Suppressor macrophage treated with lipopolysaccharide for 4 hours (primary cell): ENCODE measurements around the gene HOXD12.

Experiments
- DNase-seq: peaks from one replicate; pipeline ENCODE4 v3.0.0-alpha.2; 2020

HOXD12 gene

DNA sequence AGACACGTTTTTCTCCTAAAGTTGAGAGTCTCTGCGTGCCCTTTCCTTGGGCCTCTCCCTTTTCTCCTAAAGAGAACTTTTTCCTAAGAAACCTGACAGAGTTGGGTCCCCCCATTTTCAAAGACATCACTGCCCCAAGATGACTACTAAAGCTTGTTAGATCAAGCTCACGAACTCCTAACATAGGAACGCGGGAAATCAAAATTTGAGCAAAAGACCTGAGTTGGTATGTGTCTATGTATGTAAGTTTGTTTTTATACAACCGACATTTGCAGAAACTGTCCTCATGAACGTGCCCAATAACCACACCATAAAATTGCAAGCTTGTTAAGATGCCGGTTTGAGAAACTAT, 5.7 kb upstream of the HOXD12 start:
- no peak for DNase-seq

DNA sequence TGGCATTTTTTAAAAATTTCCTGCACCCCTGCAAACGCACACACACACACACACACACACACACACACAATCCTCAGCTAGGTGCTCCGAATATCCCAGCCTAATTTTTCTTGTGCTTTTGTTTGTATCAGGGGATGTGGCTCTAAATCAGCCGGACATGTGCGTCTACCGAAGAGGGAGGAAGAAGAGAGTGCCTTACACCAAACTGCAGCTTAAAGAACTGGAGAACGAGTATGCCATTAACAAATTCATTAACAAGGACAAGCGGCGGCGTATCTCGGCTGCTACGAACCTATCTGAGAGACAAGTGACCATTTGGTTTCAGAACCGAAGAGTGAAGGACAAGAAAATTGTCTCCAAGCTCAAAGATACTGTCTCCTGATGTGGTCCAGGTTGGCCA, 5.2 kb upstream of the HOXD12 start:
- DNase-seq = no peak

DNA sequence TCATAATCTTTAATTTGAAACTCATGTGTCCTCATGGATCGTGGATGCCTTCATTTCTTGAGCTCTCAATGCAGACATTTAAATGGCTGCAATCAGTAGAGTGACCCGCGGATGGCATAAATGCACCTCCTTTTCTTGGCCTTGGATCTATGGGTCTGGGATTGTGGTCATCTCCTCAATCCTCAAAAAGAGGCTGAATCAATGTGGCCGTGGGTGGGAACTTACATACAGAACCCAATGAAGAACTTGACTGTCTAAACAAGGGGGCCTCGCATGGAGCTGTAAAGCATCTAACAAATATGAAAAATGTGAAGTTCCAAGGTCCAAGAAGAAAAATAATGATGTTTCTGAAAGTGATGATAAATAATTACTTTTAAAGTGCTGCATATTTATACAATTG, 4.2 kb upstream of the HOXD12 start:
- no peak for DNase-seq

DNA sequence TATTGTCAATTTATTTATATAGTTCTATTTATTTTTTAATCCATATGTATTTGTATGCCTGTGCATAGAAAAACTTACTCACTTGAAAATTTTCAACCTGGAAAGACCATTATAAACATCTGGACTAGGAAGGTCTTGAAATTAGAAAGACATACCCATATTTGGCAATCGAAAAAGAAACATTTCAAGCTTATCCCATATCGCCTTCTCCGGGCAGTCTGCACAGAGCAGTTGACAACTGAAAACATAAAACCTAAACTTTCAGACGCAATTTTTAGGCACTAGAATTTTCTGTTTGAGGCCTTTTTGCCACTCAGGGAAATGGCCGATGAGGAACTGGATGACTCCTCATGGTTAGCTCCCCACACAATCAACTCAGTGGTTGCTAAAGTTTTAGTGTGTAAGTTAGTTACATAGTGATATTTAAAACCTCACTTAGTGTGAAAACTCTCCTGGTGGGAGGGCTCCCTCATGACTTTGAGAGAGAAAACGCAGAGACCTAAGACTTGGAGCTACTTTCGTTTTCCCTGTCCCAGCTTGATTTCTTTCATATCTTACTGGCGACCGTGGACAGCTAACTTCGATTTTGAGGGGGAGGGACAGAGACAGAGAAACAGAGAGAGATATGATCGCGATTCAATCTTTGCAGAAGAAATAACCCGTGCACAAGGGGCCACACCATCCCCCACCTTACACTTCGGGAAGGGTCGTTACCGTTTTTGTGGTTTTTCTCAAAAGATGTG, 3.2 kb upstream of the HOXD12 start:
- peak; percentile 29 for DNase-seq

DNA sequence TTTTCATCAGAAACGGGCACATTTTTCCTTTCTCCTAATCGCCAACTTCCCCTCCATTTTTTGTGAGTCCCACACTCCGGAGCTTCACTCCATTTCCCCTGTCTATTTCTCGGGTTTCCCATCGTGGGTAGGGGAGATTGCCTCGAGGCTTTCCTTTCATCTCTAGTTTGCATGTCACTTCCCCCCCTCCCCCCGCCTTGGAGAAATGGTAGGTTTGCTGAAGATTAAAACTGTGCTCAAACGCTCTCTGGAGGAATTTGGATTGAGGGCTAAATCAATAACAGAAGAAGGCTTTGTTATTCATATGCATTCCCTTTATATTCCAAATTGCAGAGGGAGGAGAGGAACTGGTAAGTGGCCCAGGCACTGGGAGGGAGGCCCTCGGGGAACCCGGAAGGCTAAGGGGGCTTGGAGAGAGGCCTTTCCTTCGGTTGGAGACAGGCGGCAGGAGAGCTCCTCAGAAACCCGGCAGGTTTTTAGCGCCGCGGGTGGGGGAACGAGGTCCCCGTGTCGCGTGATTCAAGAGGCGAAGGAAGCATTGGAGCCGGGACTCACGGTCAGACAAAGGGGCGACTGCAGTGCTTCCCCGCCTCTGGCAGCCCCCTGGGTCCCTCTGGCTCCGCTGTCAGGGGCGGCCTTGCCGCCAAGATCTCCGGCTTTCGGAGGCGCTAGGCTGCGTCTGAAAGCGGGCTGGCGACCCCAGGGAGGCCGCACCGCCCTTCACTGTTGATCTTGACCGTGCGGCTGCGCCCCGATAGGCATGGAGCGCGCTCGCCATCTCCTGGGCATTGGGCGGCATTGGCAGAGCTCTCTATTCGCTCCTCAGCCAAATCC, 2.4 kb upstream of the HOXD12 start:
- DNase-seq = peak; percentile 79

DNA sequence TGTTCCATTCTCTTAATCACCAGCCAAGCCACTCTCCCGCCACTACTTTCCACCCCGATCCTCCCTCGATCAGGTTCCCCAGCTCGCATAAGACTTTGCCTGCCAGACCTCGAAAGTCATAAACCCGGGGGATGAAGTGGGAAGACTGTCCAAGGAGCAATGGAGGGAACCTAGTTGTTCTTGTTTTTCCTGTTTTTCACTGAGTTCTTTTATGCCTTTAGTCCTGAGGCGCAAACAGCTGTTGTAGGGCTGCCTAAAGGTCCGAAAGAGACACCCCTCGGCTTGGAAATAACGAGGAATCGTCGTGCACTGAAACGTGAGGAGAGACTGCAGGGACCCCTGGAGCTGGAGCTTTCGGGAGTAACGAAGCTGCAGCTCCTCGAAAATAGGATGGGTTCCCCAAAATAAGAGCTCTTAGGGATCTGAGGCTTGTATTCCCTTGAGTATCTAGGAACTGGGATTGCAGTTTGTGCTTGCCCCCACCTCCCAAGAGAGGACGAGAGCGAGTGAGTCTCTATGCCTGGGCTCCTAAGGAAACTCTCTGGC, 1.7 kb upstream of the HOXD12 start:
- DNase-seq = no peak

DNA sequence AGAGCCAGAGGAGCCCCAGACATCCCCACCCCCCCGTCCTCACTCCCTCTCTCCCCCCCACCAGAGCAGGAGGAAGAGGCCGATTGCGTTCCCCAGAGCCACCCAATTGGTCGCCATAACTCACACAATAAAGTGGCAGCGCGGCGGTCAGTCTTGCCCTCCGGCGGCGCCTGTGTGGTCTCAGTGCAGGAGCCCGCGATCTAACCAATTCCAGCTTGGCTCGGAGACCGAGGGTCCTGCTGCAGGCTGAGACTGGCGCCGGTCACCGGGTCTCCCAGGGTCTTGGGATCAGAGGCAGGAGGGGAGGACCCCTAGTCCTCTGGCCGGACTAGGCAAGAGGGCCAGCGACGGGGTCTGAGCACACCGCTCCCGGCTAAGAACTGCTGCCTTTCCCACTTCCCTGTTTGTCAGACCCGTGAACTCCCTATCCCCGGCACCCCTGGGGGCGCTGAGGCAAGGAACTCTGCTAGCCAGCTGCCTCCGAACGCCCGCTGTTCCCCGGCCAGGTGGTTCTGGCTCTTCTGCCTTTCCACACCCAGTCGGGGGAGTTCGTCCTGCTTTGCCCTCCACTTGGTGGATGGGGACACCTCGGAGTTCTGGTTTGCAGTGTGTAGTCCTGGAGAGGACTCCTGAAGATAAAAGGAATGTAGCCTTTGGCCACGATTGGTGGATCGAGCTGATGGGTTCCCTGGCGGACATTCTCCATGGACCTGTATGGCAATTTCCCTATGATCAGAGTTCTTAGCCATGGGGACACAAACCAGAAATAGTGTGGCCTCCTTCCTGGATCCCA, 1.0 kb upstream of the HOXD12 start:
- no peak for DNase-seq

DNA sequence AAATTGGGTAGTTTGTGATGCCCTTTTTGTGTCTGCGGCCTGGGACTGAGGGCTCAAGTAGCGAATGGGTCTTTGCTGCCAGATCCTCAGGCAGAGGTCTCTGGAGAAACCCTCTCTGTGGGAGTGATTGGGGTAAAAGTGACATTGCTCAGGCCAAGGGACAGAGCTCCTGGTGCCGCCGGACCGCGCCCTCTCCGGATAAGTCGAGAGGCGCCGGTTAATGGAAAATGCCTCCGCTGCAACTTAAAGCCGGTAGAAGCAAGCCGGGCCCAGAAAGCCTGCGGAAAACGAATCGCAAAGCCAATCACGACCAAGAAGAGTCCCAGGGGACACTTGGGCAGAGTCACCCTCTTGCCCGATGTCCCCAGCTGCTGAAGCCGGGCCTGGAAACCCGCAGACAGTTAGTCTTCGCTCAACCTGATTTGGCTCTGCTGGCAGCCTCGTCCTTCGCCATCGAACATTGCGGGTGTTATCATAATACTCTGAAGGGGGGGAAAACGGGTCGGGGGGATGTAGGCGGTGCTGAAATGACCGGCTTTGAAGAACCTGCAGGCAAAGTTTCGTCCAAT, 352 bp upstream of the HOXD12 start:
- DNase-seq = no peak

DNA sequence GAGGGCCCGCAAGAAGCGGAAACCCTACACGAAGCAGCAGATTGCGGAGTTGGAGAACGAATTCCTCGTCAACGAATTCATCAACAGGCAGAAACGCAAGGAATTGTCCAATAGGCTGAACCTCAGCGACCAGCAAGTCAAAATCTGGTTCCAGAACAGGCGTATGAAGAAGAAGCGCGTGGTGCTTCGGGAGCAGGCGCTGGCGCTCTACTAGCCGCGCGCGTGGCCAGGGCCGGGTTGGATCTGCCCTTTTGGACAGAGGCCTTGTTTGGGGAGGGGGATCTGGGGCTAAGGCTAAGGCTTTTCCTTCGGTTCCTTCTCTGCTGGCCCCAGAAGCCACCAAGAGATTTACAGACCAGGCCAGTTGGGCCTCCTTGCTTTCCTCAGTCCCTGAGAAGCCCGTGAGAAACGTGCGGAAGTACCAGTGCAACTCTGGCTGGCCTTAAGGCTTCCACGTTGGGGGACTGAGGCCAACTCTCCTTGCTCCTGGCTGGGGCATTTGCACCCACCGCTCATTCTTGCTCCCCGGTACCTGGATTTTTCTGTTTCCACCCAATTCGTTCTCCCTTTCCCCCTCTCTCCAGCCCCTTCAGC, 1.0 kb downstream of the HOXD12 start:
- no peak for DNase-seq

DNA sequence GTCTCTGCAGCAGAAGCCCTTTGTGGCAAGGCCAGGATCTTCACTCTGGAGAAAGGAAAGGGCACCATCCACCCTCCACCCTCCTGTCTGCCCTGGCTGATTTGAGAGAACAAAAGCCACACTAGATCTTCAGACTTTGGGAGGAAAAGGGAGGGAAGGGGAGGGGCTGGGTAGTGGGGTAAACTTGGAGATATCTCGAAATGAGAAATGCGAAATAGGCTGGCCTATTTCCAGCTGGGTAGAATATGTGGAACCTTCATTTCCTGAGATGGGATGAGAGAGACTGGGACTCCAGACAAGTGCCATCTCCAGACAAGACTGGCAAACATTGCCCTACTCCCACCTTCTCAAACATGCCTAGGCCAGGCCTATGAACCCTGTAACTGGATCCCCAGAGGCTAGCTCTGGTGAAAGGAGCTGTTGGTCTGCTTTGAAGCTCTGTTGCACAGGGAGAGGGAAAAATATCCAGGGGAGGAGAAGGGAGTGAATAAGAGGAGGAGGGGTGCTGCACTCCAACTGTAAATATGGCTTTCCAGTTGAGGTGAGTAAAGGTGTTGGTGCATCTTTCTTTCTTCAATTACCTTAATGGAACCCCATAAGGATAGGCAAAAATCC, 1.7 kb downstream of the HOXD12 start:
- DNase-seq = no peak

DNA sequence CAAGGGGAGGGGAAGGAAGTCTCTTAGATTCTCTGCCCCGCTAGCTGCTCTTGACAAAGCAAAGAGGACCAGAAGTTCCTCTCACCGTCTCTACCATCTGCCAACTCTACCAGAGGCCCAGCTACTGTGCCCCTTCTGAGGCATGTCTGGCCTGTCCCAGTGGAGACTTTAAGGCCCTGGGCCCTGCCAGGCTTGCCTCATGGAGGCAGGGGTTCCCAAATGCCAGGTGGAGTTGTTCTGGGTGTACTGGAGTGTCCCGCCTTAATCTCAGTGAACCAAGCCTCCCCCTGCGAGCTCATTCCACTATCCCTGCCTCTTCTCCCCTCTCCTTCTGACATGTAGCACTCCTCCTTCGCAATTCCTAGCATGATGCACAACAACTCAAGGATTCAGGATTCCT, 2.2 kb downstream of the HOXD12 start:
- DNase-seq = no peak

DNA sequence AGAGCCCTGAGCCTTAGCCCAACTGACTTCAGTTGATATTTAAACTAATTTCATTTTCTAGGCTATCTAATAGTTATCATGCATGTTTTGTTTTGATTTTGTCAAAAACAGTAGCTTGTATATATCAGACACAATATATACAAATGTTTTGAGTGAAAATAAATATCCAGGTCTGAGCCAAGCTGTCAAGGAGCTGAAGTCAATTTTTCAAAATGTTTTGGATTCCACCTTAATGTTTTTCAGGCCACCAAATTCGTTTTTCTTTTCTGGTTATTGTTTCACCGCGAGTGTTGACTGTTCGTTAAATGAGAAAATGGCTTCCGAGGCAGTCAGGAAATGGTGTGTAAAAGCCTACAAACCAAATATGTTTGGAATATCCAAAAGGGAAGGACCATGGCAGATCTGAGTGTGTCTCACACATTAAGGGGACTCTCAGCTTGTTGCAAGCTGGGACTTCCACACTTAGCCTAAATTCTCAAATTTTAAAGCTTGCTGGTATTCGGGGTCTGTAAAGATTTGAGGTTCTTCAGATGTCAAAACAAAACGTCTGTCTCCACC, 2.8 kb downstream of the HOXD12 start:
- no peak for DNase-seq

DNA sequence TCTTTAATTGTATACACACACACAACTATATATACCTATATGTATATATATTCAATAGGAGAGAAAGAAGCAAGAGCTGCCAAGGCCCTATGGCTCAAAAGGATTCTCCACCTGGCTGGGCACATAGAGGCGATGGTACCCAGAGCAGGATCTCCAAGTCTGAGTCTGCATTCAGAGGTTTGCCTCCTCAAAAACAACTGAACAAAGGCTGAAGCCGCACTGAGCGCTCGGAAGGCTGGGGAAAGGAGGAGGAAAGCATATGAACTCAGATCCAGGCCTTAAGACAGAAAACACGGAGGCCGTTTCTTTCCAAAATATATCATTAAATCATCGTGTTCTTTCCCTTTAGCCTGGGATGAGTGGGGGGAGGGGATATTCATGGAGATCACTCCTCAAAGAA, 3.6 kb downstream of the HOXD12 start:
- DNase-seq = no peak

DNA sequence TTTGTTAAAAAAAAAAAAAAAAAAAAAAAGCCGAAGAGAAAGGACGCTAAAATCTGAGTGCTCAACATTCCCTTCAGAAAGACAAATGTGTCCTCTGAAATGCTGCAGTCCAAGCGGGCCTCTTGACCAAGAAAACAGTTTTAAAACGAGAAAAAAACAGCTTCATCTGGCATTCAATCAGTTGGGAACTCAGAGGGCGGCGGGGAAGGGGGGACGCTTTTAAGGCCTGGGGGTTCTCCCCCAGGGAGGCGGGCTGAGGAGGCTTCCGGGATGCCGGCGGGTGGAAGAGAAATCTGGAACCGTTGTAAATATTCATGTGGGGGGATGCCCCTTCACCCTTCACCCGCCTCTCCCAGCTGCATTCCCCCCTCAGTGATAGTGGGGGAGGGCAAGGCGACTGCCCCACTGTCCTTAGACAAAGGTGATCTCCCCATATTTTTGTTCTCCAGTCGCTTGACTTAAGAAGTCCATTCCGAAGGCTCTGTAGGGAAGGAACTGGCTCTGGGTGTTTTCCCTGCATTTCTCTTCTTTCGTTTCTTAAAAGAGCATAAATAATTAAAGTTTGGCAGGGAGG, 4.2 kb downstream of the HOXD12 start:
- no peak for DNase-seq

DNA sequence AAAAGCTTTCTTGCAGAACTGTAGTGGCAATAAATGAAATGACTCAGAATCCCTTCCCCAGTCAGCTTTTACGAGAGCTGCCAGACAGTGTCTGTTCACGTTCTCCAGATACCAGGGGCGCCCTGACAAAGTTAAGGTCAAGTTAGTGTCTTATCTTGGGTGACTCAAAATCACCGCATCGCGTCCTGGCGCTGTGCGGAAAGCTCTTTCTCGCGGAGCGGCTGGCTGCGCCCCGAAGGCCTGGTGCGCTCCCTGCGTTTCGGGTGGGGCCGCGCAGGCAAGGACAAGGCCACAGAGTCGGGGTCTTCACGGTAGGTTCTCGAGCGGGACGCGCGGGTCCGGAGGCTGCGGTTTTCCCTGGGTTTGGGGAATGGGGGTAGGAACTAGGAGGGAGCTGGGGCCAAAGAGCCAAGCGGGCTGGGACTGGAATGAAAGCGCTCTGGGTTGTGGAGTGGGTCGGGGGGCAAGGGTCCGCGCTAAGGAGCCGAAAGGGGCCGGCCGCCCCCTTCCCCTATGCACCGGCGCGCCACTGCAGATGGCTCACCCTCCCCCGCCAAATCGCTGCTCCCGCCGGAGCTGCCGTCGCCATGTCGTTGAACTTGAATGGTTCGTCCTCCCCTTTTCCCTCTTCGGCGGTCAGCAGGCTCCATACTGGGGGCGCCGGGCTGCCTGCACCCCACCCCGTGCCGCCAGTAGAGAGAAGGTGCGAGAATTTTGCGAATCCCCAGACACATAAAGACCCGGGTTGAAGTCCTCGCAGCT, 4.9 kb downstream of the HOXD12 start:
- DNase-seq = no peak

DNA sequence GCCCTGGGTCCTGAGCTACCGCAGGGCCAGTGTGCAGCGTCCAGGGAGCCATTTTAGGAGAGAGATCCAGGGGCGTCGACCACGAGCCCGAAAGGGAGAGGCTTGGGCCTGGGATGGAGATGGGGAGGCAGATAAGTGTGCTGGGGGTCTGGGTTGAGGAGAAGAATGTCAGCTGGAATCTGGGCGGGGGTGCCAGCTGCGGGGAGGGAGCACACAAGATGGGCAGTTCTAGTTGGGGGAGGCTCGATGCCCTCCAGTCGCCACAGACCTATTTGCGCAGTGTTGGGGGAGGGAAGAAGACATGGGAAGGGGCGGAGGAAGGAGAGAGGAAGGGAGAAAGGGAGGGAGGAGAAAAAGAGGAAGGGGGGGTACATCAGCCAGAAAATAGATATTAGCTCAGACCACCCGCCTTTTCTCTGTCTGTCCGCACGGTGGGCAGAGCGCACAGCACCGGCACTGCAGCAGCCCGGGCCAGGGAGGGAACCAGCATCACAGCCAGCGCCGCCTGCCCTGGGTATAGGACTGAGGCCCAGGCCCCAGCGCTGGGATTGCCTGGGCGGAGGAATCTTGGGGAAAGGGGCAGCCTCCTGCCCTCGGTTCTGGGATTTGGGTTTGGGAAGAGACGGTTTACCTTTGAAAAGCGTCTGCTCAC, 5.6 kb downstream of the HOXD12 start:
- no peak for DNase-seq

DNA sequence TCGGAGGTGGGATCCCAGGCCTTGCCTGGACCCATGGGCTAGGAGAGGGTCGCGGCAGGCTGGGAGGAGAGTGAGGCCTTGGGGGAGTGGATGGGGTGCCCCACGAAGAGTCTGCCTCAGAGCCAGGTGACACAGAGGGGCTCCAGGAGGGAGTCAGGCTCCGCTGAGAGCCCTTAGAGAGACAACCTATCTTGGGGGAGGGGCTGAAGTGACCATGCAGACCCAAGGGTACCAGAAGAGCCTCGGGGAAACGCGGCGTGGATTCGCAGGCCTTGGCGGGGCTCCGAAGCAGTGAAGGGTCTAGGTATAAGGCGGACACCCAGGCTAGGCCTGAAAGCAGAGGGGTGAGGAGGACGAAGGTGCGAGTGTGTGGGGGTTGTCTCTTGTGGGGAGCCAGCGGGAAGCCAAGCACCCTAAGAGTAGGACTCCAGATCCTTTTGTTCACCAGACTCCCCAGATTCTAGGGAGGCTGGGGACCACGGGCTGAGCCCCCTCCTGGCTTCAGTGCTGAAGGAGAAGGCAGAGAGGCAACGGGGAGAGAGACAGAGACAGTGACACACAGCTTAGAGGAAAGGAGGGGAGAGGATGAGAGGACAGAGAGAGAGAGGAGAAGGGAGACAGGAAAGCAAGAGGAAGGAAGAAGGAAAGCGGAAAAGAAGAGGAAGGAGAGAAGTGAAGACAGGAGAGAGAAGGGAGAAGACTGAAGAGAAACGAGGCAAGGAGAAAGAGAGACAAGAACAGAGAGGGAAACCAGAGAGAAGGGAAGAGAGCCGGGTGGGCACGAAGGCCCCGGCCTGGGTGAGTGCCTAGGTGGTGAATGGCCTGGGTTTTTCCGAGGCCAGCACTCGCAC, 6.4 kb downstream of the HOXD12 start:
- no peak for DNase-seq

DNA sequence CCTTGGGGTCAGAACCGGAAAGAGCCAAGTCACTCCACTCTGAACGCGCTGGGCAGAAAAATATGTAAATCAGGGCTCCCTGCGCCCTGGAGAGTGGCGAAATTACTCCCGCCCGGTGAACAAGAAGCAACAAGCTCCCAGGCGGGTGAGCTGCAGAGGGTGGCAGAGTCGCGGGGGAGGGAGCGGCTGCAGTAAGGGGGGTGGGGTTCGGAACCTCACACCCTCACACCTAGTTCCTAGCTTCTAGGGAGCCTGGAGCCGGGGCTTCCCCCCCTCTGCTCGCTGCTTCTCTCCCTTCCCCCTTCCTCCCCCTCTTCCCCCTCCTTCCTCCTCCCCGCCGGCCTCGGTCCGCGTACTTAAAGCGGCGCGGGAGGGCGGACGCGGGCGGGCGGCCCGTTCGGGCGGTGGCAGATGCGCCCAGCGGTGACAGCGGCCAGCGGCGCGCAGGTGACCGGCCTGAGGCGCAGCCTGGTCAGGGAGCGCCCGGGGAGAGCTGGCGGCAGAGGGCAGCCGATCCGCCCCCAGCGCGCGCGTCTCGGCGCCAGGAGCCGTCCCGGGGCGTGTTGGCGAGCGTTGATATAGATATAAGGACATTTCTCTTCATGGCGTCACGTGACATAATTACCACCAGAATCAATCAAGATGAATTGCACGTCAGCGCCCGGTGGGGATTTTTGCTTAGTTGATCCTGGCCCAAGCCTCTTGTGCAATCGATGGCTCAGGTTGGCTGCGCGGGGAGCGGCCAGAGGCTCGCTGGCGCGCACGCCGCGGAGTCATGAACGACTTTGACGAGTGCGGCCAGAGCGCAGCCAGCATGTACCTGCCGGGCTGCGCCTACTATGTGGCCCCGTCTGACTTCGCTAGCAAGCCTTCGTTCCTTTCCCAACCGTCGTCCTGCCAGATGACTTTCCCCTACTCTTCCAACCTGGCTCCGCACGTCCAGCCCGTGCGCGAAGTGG, 7.3 kb downstream of the HOXD12 start, which contains the start of gene HOXD11:
TSS of gene HOXD11 (plus strand) at position 700 of the 959 bp plus-strand sequence. CDS start at position 776, 76 bp downstream.
- no peak for DNase-seq
